NB4 (cell line): ENCODE results near the gene DCDC2.

Source experiments
- TF ChIP-seq, protein P1 (sequence below): IDR thresholded peaks from one replicate; pipeline ENCODE4 v1.5.1; 2012; ENCODE audit warnings: low read depth, low read length
- TF ChIP-seq, protein P2 (sequence below): IDR thresholded peaks from 2 replicates; pipeline ENCODE4 v1.6.1; 2011; ENCODE audit warnings: low read depth, low read length

DNA sequence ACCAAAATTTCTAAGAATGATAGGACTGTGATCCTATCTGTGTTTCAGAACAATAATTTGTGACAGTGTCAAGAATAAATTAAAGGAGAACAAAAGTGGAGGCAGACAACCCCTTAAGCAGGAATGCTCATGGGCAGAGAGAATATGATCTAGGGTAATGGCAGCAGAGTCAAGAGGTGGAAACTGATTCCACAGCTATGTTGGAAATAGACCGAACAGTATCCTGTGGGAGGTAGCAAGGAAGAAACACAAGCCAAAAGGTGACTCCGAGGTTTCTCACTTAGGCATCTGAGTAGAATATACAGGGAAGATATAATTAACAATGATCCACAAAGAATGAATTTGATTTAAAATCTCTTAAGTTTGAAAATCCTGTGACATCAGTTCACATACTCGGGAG lies 131.3 kb downstream of the DCDC2 start:
- TF ChIP-seq, protein P1, sequence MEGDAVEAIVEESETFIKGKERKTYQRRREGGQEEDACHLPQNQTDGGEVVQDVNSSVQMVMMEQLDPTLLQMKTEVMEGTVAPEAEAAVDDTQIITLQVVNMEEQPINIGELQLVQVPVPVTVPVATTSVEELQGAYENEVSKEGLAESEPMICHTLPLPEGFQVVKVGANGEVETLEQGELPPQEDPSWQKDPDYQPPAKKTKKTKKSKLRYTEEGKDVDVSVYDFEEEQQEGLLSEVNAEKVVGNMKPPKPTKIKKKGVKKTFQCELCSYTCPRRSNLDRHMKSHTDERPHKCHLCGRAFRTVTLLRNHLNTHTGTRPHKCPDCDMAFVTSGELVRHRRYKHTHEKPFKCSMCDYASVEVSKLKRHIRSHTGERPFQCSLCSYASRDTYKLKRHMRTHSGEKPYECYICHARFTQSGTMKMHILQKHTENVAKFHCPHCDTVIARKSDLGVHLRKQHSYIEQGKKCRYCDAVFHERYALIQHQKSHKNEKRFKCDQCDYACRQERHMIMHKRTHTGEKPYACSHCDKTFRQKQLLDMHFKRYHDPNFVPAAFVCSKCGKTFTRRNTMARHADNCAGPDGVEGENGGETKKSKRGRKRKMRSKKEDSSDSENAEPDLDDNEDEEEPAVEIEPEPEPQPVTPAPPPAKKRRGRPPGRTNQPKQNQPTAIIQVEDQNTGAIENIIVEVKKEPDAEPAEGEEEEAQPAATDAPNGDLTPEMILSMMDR: no peak
- TF ChIP-seq, protein P2, sequence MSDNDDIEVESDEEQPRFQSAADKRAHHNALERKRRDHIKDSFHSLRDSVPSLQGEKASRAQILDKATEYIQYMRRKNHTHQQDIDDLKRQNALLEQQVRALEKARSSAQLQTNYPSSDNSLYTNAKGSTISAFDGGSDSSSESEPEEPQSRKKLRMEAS: no peak
